HT-29 (cell line): ENCODE results near the gene FCSK. TPM values are rescaled to one million over a fixed set of nuclear protein-coding genes. Genes with fewer than 3 reads are reported as not detected.
A peak's percentile ranks its signal among the peaks of the same experiment; 100 is the strongest.

ENCODE experiments used
- DNase-seq: peaks from one replicate; pipeline ENCODE4 v3.0.0-alpha.2; 2015; ENCODE audit warnings: low spot score
- total RNA-seq: library from RNA; depleted of rRNA; stranded (reverse); fragments of >200 nt; shearing (Covaris generic); gene quantifications from 2 replicates; pipeline ENCODE4 v1.2.3, GENCODE V29; 2014

The FCSK gene
- total RNA-seq, 1 experiment from 2014 or later, result 25.6 TPM

DNA sequence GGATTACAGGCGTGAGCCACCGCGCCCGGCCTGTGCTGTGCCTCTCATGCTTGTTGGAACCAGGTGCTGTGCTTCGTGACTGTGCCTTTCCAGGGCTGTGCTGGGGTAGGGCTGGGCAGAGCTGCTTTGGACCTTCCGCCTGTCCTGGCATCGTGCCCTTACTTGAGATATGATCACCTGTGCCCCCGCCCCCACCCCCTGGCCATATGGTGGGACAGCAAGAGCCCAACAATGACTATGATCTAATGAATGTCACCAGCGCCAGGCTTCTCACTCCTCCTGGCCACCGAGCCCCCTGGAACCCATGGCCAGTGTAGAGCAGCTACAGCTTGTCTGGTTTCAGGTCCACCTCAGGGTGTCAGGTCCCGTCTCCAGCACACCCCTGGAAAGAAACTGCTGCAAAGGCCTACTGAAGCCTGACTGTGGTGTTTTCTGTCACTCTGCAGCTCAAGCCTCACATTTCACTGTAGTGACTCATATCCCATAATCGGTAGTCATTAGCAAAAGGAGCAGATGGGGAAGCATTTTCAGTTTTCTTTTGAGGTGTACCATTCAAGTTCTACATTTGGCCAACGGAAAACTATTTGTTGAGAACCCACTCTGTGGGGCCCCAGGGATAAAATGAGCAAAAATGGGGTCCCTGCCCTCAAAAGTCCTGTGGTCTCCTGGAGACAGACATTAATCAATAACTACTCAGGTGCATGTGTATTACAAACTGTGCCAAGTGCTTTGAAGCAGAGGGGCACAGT lies 22.1 kb downstream of the FCSK start:
- DNase-seq, result peak; percentile 88

DNA sequence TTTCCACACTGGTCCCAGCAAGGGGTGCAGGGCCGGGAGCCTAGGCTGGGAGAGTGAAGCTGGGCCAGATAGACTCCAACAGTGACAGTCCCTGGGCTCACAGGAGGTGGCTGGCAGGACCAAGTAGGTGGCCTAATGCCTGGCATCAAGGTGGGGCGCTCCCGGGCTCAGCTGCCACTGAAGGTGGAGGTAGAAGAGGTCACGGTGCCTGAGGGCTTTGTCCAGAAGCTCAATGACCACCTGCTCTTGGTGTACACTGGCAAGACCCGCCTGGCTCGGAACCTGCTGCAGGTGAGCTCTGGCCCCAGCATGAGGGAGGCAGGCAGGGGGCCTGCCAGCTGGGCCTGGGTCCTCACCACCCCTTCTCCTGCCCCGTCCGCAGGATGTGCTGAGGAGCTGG lies 23.8 kb downstream of the FCSK start:
- no peak for DNase-seq

DNA sequence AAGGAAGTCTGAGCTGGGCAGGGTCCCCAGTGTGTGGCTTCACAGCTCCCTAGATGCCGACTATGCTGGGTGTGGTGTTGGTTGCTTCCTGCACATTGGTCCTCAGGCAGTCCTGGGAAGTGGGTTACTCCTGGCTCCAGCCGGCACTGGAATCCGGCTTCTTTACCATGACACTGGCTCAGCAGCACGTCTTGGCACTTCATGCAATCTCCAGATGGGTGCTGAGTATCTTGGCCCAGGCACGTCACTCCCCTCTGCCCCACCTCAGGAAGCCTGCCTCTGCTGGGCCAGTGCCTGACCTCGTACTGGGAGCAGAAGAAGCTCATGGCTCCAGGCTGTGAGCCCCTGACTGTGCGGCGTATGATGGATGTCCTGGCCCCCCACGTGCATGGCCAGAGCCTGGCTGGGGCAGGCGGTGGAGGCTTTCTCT lies 24.5 kb downstream of the FCSK start:
- no peak for DNase-seq

DNA sequence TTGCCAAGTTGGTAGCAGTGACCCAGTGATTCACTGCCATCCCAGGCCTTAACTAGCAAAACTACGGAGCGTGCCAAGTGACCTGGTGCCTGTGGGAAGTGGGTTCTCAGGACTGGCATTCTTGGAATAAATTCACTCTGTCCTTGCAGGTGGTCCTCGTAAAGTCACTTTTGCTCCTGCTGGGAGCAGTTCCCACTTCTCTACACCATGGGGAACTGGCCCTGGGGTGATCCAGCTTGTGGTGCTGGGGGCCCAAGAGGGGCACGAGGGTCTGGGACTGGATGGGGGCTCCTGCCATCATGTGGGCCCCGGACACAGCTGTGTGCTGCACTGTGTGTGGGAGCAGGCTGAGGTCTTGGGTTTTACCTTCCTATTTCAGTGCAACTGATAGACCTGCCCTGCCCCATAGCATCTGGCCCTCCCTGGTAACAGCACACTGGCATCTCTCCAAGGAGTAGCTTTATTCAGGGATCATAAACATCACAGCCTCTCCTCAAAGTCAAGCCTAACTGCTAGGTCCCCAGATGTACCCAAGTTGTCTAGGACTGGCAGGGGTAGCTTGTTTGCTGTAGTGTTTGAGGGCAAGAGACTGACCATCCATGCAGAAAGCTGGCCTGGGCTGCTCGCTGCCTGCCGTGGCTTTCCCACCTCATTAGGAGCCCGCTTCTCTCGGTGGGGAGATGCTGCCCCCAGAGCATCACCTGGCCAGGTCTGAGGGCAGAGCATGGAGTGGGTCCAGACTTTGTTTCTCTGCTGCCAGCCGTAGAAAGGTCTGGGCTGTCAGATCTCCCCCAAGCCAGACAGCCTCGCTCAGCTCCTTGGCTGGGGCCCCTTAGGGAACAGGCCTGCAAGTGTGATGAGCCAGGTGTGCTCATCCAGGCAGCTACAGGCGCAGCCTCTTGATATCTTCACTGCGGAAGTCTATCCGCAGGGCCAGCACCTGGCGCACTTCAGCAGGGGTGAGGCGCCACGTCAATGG lies 26.0 kb downstream of the FCSK start:
- DNase-seq, result no peak

DNA sequence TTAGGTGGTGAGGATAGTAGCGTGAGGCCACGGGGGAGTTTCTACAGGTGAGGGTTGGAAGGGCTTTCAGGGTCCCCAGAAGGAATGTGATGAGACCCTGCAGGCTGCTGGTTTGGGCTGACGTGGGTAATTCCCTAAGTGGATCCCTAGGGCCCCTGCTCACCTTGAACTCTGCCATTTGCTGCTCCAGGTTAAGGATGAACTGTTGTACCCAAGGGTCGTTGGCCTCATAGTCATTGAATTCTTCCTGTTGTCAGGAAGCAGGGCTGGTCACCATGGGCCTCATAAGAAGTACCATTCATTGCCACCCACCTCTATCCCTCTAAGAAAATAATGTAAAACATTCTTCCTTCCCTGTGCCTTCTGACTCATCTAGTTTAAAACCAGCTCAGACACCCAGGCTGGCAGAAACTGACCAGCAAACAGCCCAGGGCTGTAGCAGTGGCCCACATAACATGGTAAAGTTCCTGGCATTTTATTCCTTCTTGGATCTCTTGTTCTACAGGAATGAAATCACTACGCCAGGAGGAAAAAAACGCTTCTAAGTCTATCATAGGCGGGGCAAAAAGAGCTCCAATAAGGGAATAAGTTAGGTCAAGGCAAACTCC lies 27.6 kb downstream of the FCSK start:
- DNase-seq, result no peak

DNA sequence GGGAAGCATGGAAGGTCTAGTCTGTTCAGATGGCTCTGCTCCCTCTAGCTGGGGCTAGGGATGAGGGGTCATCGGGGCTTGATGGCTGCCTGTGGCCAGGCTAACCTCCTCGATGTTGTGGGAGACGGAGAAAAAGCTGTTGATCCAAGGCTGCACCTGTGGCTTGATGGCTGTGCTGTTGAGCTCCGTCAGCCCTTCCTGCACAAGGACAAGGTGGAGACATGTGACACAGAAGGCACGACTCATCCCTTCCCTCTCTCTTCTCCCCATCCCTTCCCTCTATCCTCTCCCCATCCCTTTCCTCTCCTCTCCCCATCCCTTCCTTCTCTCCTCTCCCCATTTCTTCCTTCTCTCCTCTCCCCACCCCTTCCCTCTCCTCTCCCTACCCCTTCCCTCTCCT lies 28.2 kb downstream of the FCSK start:
- DNase-seq, result no peak

DNA sequence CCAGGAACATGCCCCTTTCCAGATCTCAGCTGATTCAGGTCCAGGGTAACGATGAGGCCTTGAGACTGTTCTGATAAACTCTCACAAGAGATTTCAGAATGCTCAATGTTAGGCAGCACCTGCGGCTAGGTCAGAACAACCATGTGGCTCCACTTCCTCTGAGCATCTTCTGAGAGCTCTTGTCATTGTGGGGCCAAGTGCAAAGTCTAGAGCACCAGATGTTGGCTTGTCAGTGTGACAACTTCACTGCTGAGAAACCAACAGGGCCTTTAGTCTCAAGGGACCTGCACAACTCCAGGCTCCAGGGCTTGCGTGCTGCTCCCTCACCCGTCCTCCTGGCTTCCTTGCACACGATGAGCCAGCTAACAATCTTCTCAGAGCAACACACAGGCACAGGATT lies 29.0 kb downstream of the FCSK start:
- DNase-seq, result no peak

DNA sequence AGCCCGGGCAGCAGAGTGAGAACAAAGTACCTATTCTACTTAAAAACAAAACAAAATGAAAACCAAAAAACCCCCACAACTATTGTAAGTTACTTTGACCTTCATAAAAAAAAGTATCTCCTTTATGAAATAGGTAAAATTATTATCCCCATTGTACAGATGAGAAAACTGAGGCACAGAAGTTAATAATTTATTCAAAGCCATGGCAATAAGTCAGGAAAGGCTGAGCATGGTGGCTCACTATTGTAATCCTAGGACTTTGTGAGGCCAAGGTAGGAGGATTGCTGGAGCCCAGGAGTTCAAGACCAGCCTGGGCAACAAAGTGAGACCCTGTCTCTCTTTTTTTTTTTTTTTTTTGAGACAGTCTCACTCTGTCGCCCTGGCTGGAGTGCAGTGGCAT lies 30.5 kb downstream of the FCSK start:
- no peak for DNase-seq

DNA sequence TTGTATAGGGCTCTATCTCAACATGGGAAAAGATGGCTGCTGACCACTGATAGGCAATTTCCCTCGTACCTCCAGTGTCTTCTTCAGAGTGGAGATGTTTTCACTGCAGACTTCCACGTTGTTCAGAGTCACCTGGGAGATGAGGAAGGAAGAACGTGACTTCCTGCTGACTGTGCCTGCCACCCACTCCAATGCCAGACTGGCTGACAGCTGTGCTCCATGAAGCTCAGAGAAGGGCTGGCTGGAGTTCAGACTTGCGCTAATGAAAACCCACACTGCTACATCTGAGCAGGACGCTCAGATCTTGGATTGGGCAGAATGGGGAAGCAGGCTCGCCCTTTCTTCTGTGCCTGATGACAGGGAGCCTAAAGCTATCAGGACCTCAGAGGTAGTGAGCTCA lies 35.9 kb downstream of the FCSK start:
- DNase-seq, result no peak

DNA sequence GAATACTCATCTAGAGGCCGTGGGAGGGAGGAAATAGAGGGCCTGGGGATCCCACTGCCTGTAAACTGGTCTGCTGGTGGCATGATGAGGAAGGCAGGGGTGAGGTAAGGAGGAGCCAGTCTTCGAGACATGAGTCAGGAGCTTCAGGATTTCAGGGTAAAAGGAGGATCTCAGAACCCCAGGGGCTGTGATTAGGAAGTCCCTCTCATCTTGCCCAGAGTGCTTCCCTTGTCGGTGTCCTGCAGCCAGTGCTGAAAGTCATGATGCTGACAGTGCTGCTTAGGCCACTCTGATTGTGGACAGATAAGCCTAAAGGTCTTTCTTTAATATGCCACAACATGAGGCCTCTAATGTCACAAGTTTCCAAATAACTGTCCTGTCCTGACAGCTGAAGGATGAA lies 39.4 kb downstream of the FCSK start:
- no peak for DNase-seq

DNA sequence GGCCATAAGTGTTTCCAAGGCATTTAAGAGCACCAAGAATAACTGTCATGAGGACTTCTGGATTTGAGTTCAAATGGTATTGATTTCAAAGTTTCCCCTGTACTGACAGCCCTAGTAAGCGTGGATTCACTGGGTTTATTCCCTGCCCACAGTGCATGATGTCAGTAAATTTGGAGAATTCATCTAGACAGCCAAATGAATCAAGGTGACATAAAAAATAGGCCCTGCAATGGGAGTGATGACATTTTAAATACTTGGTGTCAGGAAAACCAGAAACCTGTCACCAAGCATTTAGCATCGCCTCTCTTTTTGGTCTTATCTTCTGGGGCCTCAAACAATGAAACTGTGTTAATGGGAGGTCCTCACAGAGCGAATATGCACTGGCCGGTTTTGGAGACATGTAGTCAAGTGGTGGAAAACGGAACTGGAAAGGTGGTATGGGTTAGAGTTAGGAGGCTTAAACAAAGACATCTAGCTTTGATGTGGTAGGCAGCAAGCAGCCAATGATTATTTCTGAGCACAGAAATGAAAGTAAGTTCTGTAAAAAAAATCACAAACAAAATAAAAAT lies 39.9 kb downstream of the FCSK start:
- no peak for DNase-seq

DNA sequence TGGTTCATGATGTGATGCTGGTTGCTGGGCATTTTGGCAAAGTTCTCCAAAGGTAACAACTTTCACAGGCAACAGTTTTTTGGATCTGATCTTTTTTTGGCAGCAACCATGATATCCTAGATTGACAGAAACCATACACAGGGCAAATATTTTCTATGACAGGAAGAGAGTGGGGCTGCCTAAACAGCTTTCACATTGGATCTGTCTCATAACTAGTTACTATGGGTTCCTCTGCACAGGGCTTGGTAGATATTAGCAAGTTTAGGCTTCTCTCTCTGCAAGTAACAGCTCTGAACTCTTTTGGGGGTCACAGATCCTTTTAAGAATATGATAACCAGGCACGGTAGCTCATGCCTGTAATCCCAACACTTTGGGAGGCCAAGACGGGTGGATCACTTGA lies 40.4 kb downstream of the FCSK start:
- no peak for DNase-seq

DNA sequence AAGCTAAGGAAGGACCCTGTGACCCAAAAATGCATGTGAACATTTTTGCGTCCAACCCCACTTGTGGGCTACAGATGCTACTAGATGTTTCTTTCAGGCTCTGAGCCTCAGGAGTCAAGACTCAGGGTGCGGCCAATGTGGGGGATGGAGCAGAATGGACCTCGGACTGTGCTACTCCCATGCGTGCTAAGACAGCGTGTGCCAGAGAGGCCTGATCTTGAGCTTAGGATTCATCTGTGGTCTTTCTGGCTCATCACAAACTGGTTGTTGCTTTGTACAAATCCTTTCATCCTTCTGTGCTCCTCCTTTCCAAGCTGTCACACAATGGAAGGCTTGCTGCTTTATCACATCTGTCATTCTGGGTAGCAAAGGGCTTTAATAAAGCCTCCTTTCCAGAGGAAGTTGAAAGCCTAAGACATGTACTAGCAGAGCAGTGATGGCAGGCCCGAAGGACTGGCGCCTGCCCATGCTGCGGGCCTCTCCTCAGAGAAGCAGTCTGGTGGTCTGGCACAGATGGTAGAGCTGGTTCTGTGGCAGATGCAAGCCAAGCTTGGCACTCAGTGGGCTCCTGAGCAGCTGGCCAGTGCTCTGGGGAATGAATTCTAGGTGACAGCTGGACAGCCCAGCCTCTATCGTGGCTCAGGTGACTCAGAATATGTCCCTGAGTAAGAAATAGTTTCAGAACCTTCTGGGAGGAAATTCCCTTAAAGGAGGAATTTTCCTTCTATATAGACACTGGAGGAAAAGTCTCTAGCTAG lies 41.2 kb downstream of the FCSK start:
- DNase-seq, result no peak

DNA sequence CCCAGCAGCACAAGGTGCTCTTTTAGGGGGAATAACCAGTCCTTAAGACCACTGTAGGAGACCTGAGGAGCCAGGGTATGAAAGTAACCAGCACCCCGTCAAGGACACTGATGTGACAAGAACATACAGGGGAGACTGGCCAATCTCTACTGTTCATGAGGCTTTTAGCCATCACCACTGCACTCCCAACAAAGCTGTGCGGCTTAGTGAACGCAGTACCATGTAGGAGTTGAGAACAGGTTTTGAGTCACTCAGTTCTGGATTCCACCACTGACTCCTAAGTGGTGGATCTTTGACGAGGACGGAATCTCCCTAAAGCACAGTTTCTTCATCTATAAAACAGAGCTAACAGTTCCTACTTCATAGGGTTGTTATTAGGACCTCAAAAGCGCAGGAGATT lies 42.1 kb downstream of the FCSK start:
- no peak for DNase-seq

DNA sequence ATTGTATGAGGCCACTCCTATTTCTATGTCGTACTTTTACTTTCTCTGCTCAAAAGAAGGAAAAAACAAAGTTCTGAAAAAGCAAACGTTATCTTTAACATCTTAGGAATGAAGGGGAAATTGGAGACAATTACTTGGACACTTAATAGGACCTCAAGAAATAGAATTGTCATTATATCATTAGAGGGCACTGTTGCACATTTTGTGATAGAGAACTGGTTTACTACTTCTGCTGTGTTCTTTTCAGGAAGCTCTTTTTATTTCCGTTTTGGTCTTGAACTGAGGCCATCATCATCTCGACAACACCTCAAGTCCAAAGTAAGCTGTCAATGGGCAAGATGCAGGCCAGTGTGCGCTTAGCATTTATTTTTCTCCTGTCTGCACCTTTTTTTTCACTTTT lies 54.4 kb downstream of the FCSK start:
- peak; percentile 42 for DNase-seq

DNA sequence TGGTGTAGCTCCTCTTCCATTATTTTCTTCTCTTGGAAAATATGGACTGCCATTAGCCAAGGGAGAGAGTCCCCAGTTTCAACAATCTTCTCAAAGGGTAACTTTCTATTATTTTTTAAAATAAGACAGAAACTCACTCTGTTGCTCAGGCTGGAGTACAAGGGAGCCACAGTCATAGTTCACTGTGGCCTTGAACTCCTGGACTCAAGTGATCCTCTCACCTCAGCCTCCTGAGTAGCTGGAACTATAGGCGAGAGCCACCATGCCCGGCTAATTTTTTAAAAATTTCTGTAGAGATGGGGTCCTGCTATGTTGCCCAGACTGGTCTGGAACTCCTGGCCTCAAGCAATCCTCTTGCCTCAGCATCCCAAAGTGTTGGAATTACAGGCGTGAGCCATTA lies 55.8 kb downstream of the FCSK start:
- no peak for DNase-seq

DNA sequence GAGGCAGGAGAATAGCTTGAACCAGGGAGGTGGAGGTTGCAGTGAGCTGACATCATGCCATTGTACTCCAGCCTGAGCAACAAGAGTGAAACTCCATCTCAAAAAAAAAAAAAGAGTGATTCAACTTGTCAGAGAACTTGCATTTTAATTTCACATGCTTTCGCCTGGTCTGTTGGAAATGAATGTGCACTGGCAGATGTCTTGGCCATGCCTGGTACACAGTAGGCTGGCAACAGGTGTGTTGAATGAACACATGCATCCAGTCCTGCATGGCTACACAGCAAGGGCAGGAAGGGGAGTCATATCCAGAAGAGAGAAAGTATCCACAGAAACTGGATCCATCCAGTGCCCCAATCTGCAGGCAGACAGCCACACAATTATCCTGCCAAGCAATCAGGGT lies 57.4 kb downstream of the FCSK start:
- no peak for DNase-seq

DNA sequence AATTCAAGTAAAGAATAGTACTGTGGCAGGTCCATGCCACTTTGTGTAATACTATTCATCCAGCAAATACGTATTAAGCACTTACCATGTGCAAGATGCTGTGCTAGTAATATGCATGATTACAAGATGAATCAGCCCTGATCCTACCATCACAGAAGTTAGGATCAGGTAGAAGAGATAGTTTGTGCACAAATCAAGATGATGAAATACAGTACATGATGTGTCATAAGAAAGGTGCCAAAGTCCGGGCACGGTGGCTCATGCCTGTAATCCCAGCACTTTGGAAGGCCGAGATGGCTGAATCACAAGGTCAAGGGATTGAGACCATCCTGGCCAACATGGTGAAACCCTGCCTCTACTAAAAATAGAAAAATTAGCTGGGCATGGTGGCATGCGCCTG lies 58.1 kb downstream of the FCSK start:
- DNase-seq, result no peak

DNA sequence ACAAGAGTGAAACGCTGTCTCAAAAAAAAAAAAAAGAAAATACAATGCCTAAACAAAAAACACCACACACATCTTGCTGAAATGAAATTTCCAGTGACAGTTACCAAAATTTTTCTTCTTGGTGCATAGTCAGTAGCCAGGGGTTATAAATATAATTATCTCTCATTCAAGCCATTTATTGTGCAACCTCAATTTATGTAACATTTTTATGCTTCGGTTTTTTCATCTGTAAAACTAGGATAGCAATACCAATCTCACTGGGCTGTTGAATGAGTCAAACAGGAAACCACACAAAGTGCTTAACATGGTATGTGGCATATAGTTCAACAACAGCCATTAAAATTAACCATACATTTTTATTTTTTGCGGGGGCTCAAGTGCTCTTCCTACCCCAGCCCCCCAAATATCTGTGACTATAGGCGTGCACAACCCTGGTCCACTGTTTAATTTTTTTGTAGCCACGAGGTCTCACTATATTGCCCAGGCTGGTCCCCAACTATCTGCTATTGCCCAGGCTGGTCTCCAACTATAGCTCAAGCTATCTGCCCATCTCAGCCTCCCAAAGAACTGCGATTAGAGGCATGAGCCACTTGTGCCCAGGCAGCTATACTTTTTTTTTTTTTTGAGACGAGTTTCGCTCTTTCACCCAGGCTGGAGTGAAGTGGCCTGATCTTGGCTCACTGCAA lies 66.4 kb downstream of the FCSK start:
- DNase-seq, result no peak

DNA sequence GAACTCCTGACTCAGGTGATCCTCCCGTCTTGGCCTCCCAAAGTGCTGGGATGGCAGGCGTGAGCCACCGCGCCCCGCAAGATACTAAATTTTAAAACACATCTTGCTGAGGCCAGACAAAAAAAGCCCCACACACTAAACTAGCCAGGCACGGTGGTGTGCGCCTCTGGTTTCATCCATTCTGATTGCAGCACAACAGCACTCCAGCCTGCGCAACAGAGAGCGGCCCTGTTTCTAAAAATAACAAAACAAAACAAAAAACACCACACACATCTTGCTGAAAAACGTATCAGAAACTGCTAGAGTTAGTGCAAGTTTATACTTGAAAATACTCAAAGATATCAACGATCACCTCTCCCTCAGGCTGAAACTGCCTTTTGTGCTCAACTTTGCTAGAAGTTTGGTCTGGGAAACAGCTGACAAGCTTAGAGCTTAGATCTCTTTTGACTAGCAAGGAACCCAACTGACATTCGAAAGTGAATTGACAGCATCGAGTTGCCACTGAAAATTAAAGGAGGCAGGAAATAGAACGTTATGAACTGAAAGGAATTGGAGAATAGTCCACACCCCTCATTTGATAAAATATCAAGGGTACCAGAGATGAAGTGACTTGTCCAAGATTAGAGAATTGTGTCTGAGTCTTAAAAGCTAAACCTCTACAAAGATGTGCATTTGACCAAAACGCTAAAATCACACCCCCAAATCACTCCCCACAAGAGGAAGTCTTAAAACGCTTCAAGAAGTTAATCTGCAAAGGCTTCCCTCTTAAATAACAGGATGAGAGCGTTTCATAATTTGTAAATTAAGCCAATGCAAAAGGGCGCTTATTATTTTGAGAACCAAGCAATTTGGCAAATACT lies 68.1 kb downstream of the FCSK start:
- no peak for DNase-seq
